Measurements from ENCODE around the gene ANKRD44. TPM values are rescaled to one million over a fixed set of nuclear protein-coding genes. Genes with fewer than 3 reads are reported as not detected.

The ANKRD44 gene
- total and polyA plus RNA-seq, 2 of the 8 experiments (the other 6 are each of a cell fraction or from before 2014, with no cell fraction given) = 1.2 to 1.3 TPM

DNA sequence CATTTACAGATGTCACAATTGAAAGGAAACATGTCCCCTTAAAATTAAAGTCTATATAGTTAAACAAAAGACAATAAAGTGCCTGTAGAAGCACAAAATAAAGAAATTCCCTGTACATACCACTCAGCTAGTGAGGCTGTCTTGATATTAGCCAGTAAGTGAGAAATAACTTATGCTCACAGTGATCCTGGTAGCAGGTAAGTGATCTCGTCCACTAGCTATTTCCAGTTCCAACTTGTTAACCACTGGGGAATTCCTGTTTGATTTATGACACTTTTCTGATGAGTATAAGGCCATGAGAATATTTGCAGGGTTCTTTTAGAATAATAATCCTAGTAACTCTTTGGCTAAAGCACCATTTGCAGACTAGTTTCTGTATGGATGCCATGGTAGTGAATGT lies 256.1 kb downstream of the ANKRD44 start:
- Histone ChIP-seq H3K4me2 (ENCODE audit: insufficient read depth in 1 of 2, low read depth in 2 of 2, low read length in 2 of 2) (no peak overlapping the region), H4K5ac (ENCODE audit: insufficient read length, low read depth, low read length) (no peak overlapping the region), H3K4me1 (replicated peaks in 1 of 4; ENCODE audit: control insufficient read depth in 3 of 4, insufficient read depth in 4 of 4, low read length in 3 of 4) (no peaks in the 10 kb centered on the region), H3K14ac (ENCODE audit: insufficient read length) (no peak overlapping the region), H3K9me3 (ENCODE audit: insufficient read depth in 2 of 2, low read depth in 1 of 2, low read length in 1 of 2) (peaks cover 3 to 9% of the 10 kb centered on the region in 2 experiments; a peak in 3 of 4 replicates), H2BK120ac (replicated peaks; ENCODE audit: low read depth, low read length) (no peak overlapping the region), H3K79me2 (ENCODE audit: control insufficient read depth in 1 of 2, insufficient read depth in 2 of 2, low read length in 2 of 2) (no peaks in the 10 kb centered on the region), H3K9ac (replicated peaks in 1 of 4; ENCODE audit: extremely low read depth in 1 of 4, low read depth in 3 of 4, low read length in 3 of 4) (no peak overlapping the region), H4K91ac (replicated peaks; ENCODE audit: insufficient read length, low read length) (no peak overlapping the region), H3K4ac (replicated peaks; ENCODE audit: insufficient read length, low read depth, low read length) (no peak overlapping the region), H3K36me3 (ENCODE audit: control insufficient read depth in 2 of 4, insufficient read depth in 4 of 4, low read length in 3 of 4) (no peaks in the 10 kb centered on the region), H3K23me2 (ENCODE audit: low read depth, low read length) (no peaks in the 10 kb centered on the region), H2BK20ac (ENCODE audit: low read length) (no peak overlapping the region), H3K4me3 (ENCODE audit: extremely low read depth in 1 of 4, insufficient read depth in 2 of 4, low read depth in 3 of 4, low read length in 4 of 4) (no peak overlapping the region), H2AK5ac (ENCODE audit: low read depth, low read length) (no peak overlapping the region), H3K27ac (ENCODE audit: low read depth, low read length) (no peak overlapping the region), H3K27me3 (replicated peaks in 1 of 4; ENCODE audit: control insufficient read depth in 3 of 4, extremely low read depth in 1 of 4, insufficient read depth in 3 of 4, low read length in 3 of 4) (no peaks in the 10 kb centered on the region), H3K18ac (ENCODE audit: extremely low read depth, low read length) (no peak overlapping the region), H2AFZ (ENCODE audit: low read length) (no peak overlapping the region), H2BK5ac (ENCODE audit: low read depth, low read length) (no peak overlapping the region), H4K20me1 (replicated peaks in 1 of 2; ENCODE audit: control insufficient read depth in 1 of 2, insufficient read depth in 2 of 2, low read length in 2 of 2) (no peaks in the 10 kb centered on the region), H3K23ac (ENCODE audit: insufficient read length) (no peak overlapping the region), H2BK15ac (ENCODE audit: low read length) (no peak overlapping the region), H3K56ac (replicated peaks; ENCODE audit: insufficient read length, low read depth, low read length) (no peak overlapping the region), H4K8ac (ENCODE audit: extremely low read depth, insufficient read depth, low read length) (no peak overlapping the region), H3K79me1 (ENCODE audit: low read depth, low read length) (no peaks in the 10 kb centered on the region), H2BK12ac (ENCODE audit: low read depth, low read length) (no peak overlapping the region)
- FAIRE-seq = no peak
- POLR2A ChIA-PET (ENCODE audit: partially characterized antibody) = no interaction called here
- CTCF ChIA-PET (ENCODE audit: partially characterized antibody) = interaction anchor here (0.6 kb wide), 1 partner anchor 324 kb away, joined by 3 read pairs; no protein-coding TSS in a partner anchor
- no peak for DNase-seq (ENCODE audit: low read depth in 1 of 2, low spot score in 2 of 2)
- WGBS, 2 experiments (ENCODE audit: extremely low coverage in 1 of 2, insufficient coverage in 1 of 2, insufficient read length in 1 of 2, insufficient replicate concordance in 2 of 2, low coverage in 1 of 2, low lambda C conversion rate in 2 of 2, missing lambda C conversion rate in 1 of 2) = 75% methylated on average over 1 of the region's 1 CpG; no CpG with 5 or more reads in 1 of the 2 experiments
- TF ChIP-seq EGR1 (IDR thresholded peaks at IDR 0.05; ENCODE audit: borderline replicate concordance, low read depth, low read length) = no peak
- TF ChIP-seq EZH2 (IDR thresholded peaks at IDR 0.05; ENCODE audit: low read depth, low read length, severe bottlenecking) = no peak
- TF ChIP-seq ZNF274 (IDR thresholded peaks at IDR 0.05; ENCODE audit: borderline replicate concordance, extremely low read depth, low read length) = no peak
- TF ChIP-seq GABPA (IDR thresholded peaks at IDR 0.05; ENCODE audit: borderline replicate concordance, insufficient read depth, low read length) = no peak
- no peak for TF ChIP-seq POLR2AphosphoS5 (IDR thresholded peaks at IDR 0.05; ENCODE audit: low read depth, low read length)
- TF ChIP-seq CBX5 (IDR thresholded peaks at IDR 0.05; ENCODE audit: low read depth, low read length) = no peak
- TF ChIP-seq SIN3A (conservative IDR thresholded peaks at IDR 0.05 in 1 of 2, IDR thresholded peaks at IDR 0.05 in 1 of 2; ENCODE audit: low read depth in 1 of 2, low read length in 2 of 2) = no peak
- TF ChIP-seq SAP30 (IDR thresholded peaks at IDR 0.05; ENCODE audit: insufficient read depth, insufficient replicate concordance, low read length) = no peak
- no peak for TF ChIP-seq CEBPB (IDR thresholded peaks at IDR 0.05; ENCODE audit: low read depth, low read length)

Data from H1 (cell line).